HG02571 (cell line): ENCODE data around the gene ASTN2.

Experiments used
- ATAC-seq: cut with Tn5 transposase; IDR thresholded peaks from one replicate; pipeline ENCODE4 v1.9.1; 2021; ENCODE audit warnings: mild to moderate bottlenecking, moderate library complexity; ENCODE audit not compliant: unreplicated experiment

The ASTN2 gene

DNA sequence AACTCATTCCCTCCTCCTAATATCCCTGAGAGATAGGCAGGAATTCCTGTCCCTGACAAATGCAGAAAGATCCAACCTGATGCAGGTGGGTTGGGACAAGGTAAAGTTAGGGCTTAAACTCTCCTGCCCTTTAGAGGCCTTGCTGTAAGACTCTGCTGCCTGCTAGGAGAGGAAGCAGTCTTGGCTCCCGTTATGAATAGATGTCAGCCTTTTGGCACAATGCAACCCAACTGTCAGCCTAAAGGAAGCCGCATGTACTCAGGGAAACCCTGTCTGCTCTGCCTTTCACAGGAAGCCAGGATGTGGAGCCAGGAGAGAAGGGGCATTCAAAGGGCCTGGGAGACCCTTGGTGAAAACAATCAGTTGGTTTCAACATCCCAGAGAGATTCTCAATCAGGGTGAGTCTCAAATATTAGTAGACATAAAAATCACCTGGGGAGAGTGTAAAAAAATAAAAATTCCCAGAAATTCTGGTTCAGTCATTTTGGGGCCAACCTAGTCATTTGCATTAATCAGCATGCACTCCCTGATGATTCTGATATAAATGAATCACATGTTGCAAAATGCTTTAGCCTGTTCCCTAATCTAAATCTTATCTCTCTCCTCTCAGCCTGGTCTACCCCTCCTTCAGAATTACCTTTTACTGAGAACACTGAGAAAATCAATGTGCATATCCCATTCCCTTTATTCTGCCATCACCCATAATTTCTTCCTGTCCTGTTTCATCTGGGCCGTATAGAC is 864.0 kb downstream of the ASTN2 start:
- no peak for ATAC-seq

DNA sequence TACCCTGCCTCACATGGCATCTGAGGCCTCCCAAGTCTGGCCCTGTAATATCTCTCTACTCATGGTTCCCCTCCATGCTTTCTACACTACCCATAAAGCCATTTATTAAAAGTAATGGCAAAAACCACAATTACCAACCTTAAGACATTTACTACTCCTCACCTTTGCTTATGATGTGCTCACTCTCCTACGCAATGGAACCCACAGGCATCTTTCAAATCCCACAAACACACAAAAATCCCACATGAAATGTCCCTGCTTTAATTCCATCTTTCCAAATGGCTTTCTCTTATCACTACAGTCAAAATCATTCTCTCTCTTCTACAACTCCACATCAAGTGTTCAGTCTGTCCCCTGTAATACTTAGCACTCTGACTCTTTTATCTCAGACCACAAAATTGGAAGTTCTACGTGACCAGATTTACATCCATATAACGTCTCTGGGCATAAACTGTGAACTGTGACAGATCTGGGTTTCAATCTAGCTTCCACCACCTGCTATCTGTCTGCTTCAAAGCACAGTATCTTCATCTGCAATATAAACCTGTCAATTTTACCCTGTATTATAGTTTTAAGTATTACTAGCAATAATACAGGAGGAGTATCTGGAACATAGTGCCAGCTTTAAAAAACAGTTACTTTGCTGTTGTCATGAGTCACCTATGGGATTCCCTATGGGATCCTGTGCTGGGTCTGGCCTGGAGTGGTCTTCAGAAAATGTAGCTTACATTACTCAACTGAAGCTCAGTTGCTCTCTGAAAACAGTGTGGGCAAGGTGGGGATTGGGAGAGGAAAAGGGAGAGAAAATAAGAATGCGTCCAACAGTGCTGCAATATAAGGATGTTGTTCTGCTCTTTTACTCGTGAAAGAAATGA is 864.8 kb downstream of the ASTN2 start:
- no peak for ATAC-seq

DNA sequence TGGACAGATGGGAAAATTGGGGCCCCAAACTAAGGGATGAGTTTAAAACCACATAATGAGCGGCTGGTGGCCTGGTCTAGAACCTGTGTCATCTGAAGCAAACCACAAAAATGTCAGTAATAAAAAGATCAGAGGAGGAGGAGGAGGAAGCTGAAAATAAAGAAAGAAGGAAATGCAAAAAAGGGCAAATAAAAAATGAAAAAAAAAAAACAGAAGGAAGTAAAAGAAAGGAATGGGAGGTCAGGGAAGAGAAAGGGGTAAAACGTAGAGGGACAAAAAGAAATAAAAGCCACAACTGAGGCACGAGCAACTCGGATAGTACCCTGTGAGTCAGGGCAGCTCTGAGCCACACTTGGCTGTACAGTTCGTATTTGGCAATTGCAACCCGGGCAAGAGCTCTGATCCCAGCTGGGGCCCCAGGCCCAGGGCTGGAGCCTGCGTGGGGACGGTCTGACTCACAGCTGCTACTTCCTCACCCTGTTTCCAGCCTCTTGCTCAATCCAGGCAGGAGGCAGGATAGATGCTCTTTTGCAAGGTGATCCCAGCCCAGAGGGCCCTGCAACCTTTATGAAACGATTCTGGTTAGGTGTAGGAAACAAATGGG is 865.7 kb downstream of the ASTN2 start:
- no peak for ATAC-seq

DNA sequence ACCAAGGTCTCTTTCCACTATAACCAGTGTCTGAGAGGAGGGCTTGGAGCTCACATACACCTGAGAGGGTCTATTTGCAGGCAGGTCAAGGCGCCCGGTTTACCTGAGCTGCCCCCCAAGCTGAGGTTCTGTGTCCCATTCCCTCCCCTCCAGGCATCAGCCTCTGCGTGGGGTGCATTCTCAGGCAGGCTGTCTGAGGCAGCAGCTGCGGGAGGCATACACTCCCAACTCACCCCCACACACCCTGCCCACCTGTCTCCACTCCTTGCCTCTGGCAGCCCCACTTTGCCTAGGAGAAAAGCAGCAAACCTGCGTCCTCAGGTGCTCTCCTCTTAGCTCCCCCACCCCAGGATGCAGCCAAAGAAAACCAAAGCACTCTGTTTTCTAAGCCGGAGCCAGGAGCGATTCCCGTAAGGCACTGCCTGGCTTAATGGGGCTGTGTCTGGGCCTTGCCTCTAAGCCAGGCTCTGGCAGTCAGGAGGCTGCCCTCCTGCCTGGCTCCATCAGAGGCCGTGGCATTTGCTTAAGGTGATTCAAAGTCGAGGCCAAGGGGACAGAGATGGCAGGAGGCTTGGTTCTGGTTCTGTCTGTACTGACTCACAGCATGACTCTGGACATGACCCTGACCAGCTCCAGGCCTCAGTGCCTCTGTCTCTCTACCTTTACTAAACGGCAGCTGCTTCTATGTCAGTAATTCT is 867.0 kb downstream of the ASTN2 start:
- no peak for ATAC-seq

DNA sequence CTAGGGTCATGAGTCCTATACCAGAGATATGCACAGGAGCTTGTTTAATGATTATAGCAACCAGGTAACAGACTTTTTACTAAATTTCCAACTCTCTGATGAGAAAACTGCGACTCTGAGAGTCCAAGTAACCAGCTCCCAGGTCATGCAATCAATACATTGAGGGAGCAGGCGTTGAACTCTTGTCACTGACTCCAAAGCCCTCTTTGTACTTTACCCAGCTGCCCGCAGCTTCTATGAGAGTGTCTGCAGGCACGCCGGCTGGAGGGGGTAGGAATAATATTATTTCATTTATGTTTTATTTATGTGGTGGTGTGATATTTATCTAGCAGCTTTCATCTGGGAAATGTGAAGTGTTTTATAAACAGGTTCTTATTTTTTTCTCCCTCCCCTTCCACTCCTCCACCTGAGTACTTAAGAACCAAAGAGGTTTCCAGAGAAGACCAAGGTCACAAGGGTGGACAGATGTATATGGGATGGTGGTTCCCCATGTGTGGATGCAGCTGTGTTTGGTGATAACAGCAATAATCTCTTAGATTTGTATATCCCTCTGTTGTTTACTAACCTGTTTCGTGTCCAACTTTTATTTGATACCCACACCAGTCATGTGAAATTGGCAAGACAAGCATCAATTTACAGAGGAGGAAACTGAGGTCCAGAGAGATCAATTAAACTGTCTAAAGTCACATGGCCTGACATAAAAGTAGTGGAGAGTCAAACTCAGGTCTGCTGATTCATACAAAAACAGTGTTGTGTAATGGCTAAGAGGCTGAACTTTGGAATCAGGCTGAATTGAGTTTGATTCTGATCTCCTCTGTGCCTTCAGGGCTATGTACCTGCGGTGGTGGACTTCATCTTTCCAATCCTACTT is 867.9 kb downstream of the ASTN2 start:
- ATAC-seq, result no peak

DNA sequence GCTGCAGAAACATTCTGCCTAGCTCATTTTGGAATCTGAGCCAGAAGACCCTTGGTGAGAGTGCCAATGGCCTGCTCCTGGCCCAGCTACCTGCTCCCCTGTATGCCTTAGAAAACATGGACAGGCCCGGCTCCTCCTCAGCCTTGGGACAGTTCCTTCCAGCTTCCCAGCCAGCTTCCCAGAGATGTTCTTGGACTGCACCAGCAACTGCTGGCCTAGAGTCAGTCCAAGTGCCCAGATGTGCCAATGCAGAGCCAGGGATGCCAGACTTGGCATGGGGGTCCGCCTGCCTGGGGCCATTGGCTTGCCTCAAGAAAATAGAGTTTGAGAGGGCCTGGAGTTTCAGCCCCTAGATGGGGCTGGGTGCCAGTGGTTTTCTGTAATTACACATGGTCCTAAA is 870.0 kb downstream of the ASTN2 start:
- no peak for ATAC-seq

DNA sequence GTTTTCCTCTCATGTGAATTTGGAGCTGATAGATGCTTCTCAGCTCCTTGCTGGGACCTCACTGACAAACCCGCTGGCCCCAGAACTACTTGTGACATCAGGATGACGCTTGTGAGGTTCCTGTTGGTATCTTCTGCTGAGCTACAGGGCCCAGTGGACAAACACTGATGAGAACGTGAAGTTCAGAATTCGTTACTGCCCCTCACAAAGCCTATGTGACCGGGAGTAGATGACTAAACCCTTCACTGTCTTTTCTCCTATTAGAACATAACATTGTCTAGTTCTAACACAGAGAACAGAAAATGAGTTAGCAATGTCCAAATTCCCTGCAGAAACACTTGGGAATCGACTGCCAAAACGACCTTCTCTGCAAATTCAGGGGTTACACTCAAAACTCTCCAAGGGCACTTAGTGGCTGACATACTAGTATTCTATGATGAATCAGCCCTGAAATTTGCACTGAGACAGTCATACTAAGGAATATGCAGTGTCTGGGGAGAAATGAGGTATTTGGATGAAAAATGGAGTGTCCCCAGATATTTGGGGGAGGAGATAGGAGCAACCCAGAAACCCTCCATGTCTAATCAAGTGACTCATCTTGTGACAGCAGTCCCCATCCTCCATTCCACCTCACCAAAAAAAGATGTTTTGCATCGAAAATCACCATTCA is 871.0 kb downstream of the ASTN2 start:
- ATAC-seq, result no peak

DNA sequence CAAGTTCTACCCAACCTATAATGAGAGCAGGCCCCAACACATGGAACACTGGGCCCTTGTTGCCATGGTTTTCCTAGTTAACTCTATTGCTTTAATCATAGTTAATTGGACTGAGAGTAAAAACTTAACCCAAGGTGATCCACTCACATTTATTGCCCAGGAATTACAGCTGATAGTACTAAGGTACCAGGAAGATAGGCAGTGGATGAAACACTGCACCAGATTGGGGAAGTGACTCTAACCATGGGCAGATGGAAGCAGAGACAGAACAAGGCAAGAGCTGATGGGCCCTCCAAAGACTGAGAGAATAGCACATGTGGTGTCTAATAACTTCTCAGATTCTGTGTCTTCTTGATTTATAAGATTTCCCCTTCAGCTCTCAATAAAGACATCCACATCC is 873.5 kb downstream of the ASTN2 start:
- ATAC-seq, result no peak

DNA sequence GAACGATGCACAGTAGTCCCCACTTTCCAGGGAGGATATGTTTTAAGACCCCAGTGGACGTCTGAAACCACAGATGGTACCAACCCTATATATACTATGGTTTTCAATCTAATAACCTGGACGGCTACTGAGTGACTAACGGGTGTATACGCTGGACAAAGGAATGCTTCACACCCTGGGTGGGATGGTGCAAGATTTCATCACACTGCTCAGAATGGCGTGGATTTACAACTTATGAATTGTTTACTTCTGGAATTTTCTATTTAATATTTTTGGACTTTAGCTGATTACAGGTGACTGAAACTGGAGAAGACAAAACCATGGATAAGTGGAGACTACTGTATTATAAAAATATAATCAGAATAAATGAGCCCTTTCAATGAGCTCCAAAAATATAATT is 875.3 kb downstream of the ASTN2 start:
- no peak for ATAC-seq

DNA sequence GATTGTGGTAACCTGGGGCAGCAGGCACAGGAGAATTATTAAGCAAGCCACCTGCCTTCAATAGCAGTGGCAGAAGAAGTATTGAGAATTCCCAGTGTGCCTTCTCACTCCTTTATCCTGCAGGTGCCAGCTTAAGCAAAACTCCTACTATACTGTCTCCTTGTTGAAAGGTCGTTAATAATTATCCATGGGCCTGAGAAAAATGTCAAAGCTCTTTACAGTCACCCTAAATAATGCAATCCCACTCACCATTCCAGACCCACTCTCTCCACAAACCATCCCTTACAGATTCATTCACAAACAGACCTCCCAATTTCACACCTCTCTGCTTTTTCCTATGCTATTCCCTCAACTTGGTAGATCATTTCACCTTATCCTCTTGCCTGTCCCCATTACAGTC is 889.2 kb downstream of the ASTN2 start:
- ATAC-seq, result no peak

DNA sequence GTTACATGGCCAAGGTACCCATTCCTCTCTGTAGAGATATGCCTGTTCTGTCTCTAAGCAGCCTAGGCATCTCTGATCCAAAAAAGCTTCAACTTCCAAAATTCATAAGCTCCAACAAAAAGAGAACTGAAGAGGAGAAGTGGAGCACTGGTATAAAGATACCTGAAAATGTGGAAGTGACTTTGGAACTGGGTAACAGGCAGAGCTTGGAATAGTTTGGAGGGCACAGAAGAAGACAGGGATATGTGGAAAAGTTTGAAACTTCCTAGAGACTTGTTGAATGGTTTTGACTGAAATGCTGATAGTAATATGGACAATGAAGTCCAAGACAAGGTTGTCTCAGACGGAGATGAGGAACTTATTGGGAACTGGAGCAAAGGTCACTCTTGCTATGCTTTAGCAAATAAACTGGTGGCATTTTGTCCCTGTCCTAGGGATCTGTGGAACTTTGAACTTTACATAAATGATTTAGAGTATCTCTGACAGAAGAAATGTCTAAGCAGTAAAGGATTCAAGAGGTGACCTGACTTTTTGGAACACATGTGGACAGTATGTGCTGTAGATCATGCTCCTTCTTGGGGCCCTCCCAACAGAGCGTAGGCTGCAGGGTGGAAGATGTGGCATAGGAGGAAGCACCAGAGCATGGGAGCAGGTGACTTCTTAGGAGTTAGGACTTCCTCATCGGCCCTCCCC is 889.9 kb downstream of the ASTN2 start:
- no peak for ATAC-seq

DNA sequence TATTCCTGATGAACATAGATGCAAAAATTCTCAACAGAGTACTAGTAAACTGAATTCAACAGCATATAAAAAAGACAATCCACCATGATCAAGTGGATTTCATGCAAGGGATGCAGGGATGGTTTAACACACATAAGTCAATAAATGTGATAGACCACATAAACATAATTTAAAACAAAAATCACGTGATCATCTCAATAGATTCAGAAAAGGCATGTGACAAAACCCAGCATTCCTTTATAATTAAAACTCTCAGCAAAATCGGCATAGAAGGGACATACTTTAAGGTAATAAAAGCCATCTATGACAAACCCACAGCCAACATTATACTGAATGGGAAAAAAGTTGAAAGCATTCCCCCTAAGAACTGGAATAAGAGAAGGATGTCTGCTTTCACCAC is 894.6 kb downstream of the ASTN2 start:
- no peak for ATAC-seq

DNA sequence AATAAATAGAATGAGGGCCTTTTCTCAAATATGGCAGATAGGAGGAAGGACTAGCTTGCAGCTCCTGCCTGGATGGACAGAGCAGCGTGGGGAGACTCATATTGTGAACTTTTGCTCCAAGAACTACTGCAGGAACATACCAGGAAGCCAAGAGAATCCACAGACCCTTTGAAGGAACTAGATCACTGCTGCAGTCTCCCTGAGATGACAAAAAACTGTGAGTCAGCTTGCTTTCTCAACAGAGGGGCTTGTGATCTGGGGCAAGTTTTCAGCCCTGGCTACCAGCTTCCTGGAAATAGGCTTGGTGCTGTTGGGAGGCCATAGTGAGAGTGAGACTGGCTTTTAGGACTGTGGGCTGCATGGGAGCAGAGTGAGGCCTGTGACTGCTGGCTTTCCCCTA is 898.4 kb downstream of the ASTN2 start:
- ATAC-seq, result no peak

DNA sequence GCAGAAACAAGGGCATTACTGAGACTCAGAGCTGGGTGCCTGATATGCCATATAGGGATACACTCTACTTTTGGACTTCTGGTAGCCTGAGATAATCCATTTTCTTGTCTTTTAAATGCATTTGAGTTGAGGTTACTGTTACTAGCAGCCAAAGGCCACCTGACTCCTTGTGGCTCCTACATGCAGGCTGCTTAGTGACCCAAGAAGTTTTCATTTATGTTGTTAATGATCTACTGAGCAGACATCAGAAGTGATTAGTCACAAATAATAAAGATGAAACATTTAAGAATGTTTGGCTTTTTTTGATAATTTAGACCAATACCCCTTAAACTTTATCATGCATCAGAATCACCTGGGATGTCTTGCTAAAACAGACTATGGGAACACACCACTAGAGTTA is 899.3 kb downstream of the ASTN2 start:
- ATAC-seq, result no peak

DNA sequence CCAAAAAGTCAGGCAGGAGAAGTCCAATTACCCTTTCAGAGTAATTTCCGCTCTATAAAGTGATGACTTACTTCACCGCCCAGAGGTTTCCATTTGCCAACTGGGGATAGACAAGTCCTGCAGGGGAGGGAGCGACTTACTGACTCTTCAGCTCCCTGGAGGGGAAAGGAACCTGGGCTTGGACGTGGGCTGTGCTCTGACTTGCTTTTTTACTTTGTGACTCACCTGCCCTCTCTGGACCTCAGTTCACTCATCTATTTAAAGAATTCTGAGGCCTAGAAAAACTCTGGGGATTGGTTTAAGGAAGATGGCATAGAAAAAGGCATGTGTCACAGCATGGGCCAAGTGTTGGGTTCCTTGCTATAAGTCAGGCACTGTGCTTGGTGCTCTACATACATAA is 908.2 kb downstream of the ASTN2 start:
- ATAC-seq, result no peak

DNA sequence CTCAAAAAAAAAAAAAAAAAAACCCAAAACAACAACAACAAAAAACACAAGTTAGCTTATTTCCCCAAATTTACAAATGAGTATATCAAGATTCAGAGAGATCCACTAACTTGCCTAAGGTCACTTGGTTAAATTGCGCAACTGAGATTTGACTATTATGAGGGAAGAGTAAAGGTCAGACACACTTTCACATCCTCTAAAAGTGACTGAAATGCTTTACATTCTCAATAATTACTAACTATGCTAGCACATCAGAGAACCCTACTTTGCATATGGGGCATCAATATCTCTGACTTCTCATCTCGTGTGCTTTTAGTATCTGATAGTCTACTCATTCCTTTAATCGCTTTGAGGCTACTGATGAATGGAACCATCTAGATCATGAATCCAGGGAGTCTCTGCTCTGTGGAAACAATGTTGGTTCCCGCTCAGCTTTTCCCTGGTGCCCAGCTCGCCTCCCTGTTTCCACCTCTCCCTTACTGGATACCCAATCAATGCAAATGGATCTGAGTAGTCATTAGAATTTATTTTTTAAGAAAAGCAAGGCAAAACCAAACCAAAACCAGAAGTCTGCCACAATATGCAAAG is 909.9 kb downstream of the ASTN2 start:
- ATAC-seq, result peak; percentile 90

DNA sequence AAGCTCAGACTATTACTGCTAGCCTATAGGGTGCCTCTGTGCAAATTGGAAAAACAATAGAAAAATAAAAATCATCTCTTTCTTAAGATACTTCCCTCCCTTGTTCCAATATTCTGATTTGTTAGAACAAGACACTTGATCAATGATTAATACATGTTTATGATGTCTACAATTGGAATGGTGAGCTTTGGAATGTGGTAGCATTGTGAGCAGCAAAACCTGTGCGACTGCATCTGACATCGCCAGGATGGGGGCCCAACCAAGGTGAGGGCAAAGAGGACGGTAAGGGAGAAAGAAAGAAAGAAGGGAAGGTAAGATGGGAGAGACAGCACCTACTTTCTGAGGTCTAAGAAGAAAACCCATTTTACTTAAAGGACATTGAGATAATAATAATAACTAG is 910.8 kb downstream of the ASTN2 start:
- no peak for ATAC-seq

DNA sequence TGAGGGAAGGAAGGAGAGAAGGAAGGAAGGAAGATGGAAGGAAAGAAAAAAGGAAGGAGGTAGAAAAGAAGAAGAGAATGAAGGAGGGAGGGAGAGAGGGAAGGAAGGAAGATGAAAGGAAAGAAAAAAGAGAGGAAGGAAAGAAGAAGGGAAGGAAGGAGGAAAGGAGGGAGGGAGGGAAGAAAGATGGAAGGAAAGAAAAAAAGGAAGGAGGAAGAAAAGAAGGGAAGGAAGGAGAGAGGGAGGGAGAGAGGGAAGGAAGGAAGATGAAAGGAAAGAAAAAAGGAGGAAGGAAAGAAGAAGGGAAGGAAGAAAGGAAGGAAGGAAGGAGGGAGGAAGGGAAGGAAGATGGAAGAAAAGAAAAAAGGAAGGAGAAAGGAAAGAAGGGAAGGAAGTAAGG is 912.1 kb downstream of the ASTN2 start:
- no peak for ATAC-seq

DNA sequence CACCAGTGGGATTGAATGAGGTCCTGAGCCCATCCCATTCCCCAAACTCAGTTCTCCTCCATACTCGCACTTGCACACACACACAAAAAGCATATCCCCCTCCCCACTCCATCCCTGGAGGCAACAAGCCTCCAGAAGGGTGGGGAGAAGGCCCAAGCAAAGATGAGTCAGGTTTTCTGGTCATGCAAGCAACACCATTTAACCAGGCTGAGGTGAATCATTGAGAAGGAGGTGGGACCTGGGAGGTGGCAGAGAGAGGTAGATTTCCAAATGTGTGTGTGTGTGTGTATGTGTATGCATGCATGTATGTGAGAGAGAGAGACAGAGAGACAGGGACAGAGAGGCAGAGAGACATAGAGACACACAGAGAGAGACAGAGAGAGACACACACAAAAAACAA is 913.0 kb downstream of the ASTN2 start:
- no peak for ATAC-seq
